PC-9 (cell line): ENCODE measurements around the gene PRKG1.

ENCODE experiments used
- CTCF ChIP-seq: fragments of 200-600 bp; sonication (generic); conservative IDR thresholded peaks from 2 replicates; pipeline ENCODE4 v1.6.1; 2017; ENCODE audit warnings: mixed run types, antibody characterized with exemption, mild to moderate bottlenecking, moderate library complexity
- EZH2 ChIP-seq: fragments of 200-600 bp; sonication (generic); IDR thresholded peaks from 2 replicates; pipeline ENCODE4 v1.8.0; 2017; ENCODE audit warnings: antibody characterized with exemption, low read depth

GRCh38 chr10:52210161-52210560, 1135.9 kb downstream of the PRKG1 start:
- TF ChIP-seq CTCF (no peak), EZH2 (no peak)
